OCI-LY7 (cell line): ENCODE results near the gene CAP2. TPM values are rescaled to one million over a fixed set of nuclear protein-coding genes. Genes with fewer than 3 reads are reported as not detected.
"Not testable (repeated sequence)": the region's sequence is repeated elsewhere in the genome, so short reads cannot be mapped to it uniquely, and the experiment has no call there.

Source experiments
- BruUV-seq: library from RNA; stranded (reverse); fragments of 400-500 nt; replicated peaks from 2 replicates; lab custom pipeline; 2021; lab: Mats Ljungman, UMichigan
- CTCF ChIA-PET: fragments of 300-600 bp; sonication (Branson Sonifier 250); formaldehyde crosslinking; loops from one replicate; lab custom pipeline; 2022; ENCODE audit warnings: antibody characterized with exemption; ENCODE audit not compliant: unreplicated experiment; lab: Charles Lee
- POLR2A ChIA-PET: fragments of 300-600 bp; sonication (Branson Sonifier 250); formaldehyde crosslinking; loops from one replicate; lab custom pipeline; 2022; ENCODE audit warnings: antibody characterized with exemption; lab: Charles Lee
- DNase-seq: peaks from one replicate; pipeline ENCODE4 v3.0.0-alpha.2; 2015; ENCODE audit warnings: low spot score
- H2AFZ ChIP-seq: fragments of 200-600 bp; sonication (generic), shearing (Covaris generic); 2 replicates; pipeline ENCODE4 v1.6.1; 2014; ENCODE audit warnings: mild to moderate bottlenecking, antibody characterized with exemption, low read length, moderate library complexity
- H3K27ac ChIP-seq: fragments of 200-600 bp; sonication (generic); 2 replicates; pipeline ENCODE4 v1.5.1; 2014; ENCODE audit warnings: mixed run types, low read depth, mild to moderate bottlenecking, moderate library complexity, low read length, inconsistent platforms; ENCODE audit not compliant: poor library complexity, severe bottlenecking
- H3K36me3 ChIP-seq: fragments of 200-600 bp; sonication (generic); 2 replicates; pipeline ENCODE4 v1.6.1; 2014; ENCODE audit warnings: mild to moderate bottlenecking, antibody characterized with exemption, low read length, moderate library complexity, mixed read lengths; ENCODE audit not compliant: insufficient read depth
- H3K4me1 ChIP-seq: fragments of 200-600 bp; sonication (generic); 2 replicates; pipeline ENCODE4 v1.5.1; 2014; ENCODE audit warnings: mild to moderate bottlenecking, low read length; ENCODE audit not compliant: insufficient read depth, poor library complexity, severe bottlenecking
- H3K4me2 ChIP-seq: fragments of 200-600 bp; sonication (generic); 2 replicates; pipeline ENCODE4 v1.6.1; 2014; ENCODE audit warnings: mild to moderate bottlenecking, low read length
- H3K4me3 ChIP-seq: fragments of 200-600 bp; sonication (generic); 2 replicates; pipeline ENCODE4 v1.5.1; 2014; ENCODE audit warnings: mild to moderate bottlenecking, low read depth, low read length; ENCODE audit not compliant: poor library complexity, severe bottlenecking
- H3K79me2 ChIP-seq: fragments of 200-600 bp; sonication (generic); 2 replicates; pipeline ENCODE4 v1.6.1; 2016; ENCODE audit warnings: low read depth, mild to moderate bottlenecking, low read length, moderate library complexity, mixed read lengths; ENCODE audit not compliant: insufficient read depth
- H3K9me2 ChIP-seq: fragments of 200-600 bp; sonication (generic); 2 replicates; pipeline ENCODE4 v1.6.1; 2016; ENCODE audit warnings: mild to moderate bottlenecking, low read length, mixed read lengths; ENCODE audit not compliant: insufficient read depth
- H3K9me3 ChIP-seq: fragments of 200-600 bp; sonication (generic); 2 replicates; pipeline ENCODE4 v1.6.1; 2014; ENCODE audit warnings: mild to moderate bottlenecking, mixed run types, low read length, mixed read lengths
- H4K20me1 ChIP-seq: fragments of 200-600 bp; sonication (generic); 2 replicates; pipeline ENCODE4 v1.6.1; 2014; ENCODE audit warnings: mild to moderate bottlenecking, antibody characterized with exemption, low read length, moderate library complexity, mixed read lengths; ENCODE audit not compliant: insufficient read depth
- CTCF ChIP-seq: fragments of 200-600 bp; sonication (generic); conservative IDR thresholded peaks from 2 replicates; pipeline ENCODE4 v1.5.1; 2014; ENCODE audit warnings: mild to moderate bottlenecking, antibody characterized with exemption, low read length, moderate library complexity, mixed read lengths
- EZH2phosphoT487 ChIP-seq: fragments of 200-600 bp; sonication (generic); IDR thresholded peaks from 2 replicates; pipeline ENCODE4 v1.6.1; 2018; ENCODE audit warnings: low read depth, borderline replicate concordance, mild to moderate bottlenecking, mixed run types, antibody characterized with exemption, low read length, moderate library complexity, mixed read lengths
- intact Hi-C: fragments of 100-400 bp; cut with micrococcal nuclease; formaldehyde crosslinking; loops from one replicate; pipeline ENCODE4 v1.10.0; 2022; ENCODE audit not compliant: unreplicated experiment
- total RNA-seq, 2 experiments: library from RNA; depleted of rRNA in 1 of 2; stranded (reverse); fragments of >200 nt in 1 of 2; shearing (Covaris generic) in 1 of 2; gene quantifications; 2 replicates each; pipeline ENCODE4 v1.2.3, GENCODE V29; 2014 to 2022

CAP2 gene
- total RNA-seq, 2 experiments from 2014 or later, result not detected

GRCh38 chr6:17439243-17439993 is 46.0 kb downstream of the CAP2 start:
- no peaks in the 10 kb centered on the region for H3K4me1 ChIP-seq
- no TSS peak for BruUV-seq
- no peak for DNase-seq
- intact Hi-C loops, result no loop called here
- POLR2A ChIA-PET, result no interaction called here
- H3K4me3 ChIP-seq, result no peak overlapping the region
- H2AFZ ChIP-seq, result no peak overlapping the region
- TF ChIP-seq EZH2phosphoT487 (no peak), CTCF (no peak)
- H3K79me2 ChIP-seq, result no peaks in the 10 kb centered on the region
- no peak overlapping the region for H3K4me2 ChIP-seq
- H4K20me1 ChIP-seq, result no peaks in the 10 kb centered on the region
- no peak overlapping the region for H3K27ac ChIP-seq
- H3K9me3 ChIP-seq, result no peaks in the 10 kb centered on the region
- CTCF ChIA-PET, result no interaction called here
- H3K9me2 ChIP-seq, result no peaks in the 10 kb centered on the region
- no peaks in the 10 kb centered on the region for H3K36me3 ChIP-seq

GRCh38 chr6:17440811-17441210 is 47.4 kb downstream of the CAP2 start:
- H3K36me3 ChIP-seq, H3K4me1 ChIP-seq, H3K4me3 ChIP-seq, H4K20me1 ChIP-seq, H2AFZ ChIP-seq, DNase-seq, CTCF ChIA-PET, H3K9me3 ChIP-seq, H3K79me2 ChIP-seq, H3K4me2 ChIP-seq, intact Hi-C loops, H3K9me2 ChIP-seq, H3K27ac ChIP-seq, BruUV-seq: not testable (repeated sequence)
- POLR2A ChIA-PET, result interaction anchor here (0.6 kb wide), 1 partner anchor 470 kb away, joined by 6 read pairs; no protein-coding TSS in a partner anchor

- Histone ChIP-seq H3K9me2 (no peaks in the 10 kb centered on the region), H3K27ac (no peak overlapping the region), H3K4me3 (no peak overlapping the region), H3K79me2 (no peaks in the 10 kb centered on the region), H4K20me1 (no peaks in the 10 kb centered on the region), H3K4me1 (no peaks in the 10 kb centered on the region), H2AFZ (no peak overlapping the region), H3K4me2 (no peak overlapping the region), H3K9me3 (no peaks in the 10 kb centered on the region), H3K36me3 (no peaks in the 10 kb centered on the region)
- POLR2A ChIA-PET, result no interaction called here
- no TSS peak for BruUV-seq
- no peak for TF ChIP-seq EZH2phosphoT487
- TF ChIP-seq CTCF, result no peak
- CTCF ChIA-PET, result no interaction called here
- no peak for DNase-seq
- intact Hi-C loops, result no loop called here
Measured at GRCh38 chr6:17442196-17442595, 48.8 kb downstream of the CAP2 start.
